Measurements from ENCODE around the gene CD24.

CD24 gene

GRCh38 chr6:106961801-106962200 lies 12.7 kb downstream of the CD24 start:
- DNase-seq (ENCODE audit: insufficient read length, low spot score) = no peak
- TF ChIP-seq POLR2A (IDR thresholded peaks at IDR 0.05; ENCODE audit: low read depth, low read length) = no peak
- no peak for FAIRE-seq

DNA sequence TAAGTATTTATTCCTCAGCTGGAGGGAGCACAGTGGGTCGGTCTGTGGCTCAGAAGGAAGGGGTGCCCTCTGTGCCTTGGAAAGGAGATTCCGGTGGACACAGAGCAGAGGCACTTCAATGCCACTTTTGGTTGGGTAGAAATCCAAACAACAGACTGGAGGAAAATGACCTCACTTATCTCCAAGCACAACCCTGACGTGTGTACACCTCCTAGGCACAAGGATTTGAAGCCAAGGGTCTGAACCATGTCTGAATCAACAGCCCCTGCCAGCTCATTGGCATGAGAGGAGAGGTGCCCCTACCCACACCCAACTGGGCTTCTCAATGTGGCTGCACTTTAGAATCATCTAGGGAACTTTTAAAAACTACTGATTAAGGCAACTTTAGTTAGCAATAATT lies 13.4 kb downstream of the CD24 start:
- no peak for DNase-seq (ENCODE audit: insufficient read length, low spot score)
- no peak for FAIRE-seq
- TF ChIP-seq POLR2A (IDR thresholded peaks at IDR 0.05; ENCODE audit: low read depth, low read length) = no peak

DNA sequence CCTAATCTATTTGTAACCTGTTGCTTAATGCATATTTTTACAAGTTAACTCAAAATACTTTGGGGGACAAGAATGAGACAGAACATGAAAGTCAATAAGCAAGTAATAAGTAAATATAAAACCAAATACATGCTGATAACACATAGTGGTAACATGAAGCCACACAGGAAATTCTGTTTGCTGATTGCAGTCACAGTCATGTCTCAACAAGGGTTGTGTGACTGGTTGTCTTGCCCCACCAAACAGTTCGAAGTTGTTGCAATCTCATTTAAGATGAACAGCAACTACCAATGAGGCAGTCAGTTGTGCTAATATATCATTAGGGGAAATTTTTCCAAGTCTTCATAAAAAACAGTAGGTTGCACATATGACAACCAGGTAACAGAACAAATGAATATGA lies 14.5 kb downstream of the CD24 start:
- DNase-seq (ENCODE audit: insufficient read length, low spot score) (no peak), FAIRE-seq (no peak)
- TF ChIP-seq POLR2A (IDR thresholded peaks at IDR 0.05; ENCODE audit: low read depth, low read length) = no peak

- FAIRE-seq = no peak
- no peak for TF ChIP-seq POLR2A (IDR thresholded peaks at IDR 0.05; ENCODE audit: low read depth, low read length)
Measured at GRCh38 chr6:106939848-106940247, 34.7 kb downstream of the CD24 start.

GRCh38 chr6:106939208-106939607 lies 35.3 kb downstream of the CD24 start:
- FAIRE-seq = no peak

More at GRCh38 chr6:106939848-106940247, 34.7 kb downstream of the CD24 start:
- DNase-seq (ENCODE audit: insufficient read length, low spot score) = no peak

GRCh38 chr6:106927531-106928398 lies 46.8 kb downstream of the CD24 start:
- no peak for TF ChIP-seq POLR2A (IDR thresholded peaks at IDR 0.05; ENCODE audit: low read depth, low read length)
- FAIRE-seq = no peak
- no peak for DNase-seq (ENCODE audit: insufficient read length, low spot score)

More at GRCh38 chr6:106939208-106939607, 35.3 kb downstream of the CD24 start:
- TF ChIP-seq POLR2A (IDR thresholded peaks at IDR 0.05; ENCODE audit: low read depth, low read length) = no peak
- DNase-seq (ENCODE audit: insufficient read length, low spot score) = no peak

DNA sequence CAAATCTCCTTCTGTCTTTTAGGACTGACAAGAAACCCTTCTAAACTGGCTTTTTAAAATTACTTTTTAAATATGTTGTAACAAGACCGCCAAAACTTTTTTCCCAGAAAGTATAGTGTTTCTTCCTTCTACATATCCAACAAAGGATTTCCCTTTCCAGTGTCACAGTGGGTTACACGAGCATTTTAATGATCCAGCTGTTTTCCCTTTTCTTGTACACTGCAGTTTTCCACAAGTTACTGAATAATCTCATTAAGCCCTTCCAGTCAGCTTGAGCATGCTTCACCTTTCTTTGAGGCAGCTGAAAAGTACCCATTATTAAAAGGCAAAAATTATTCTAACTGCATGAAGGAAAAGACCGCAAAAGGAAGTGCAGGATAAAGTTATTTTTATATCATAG lies 48.6 kb downstream of the CD24 start:
- TF ChIP-seq POLR2A (IDR thresholded peaks at IDR 0.05; ENCODE audit: low read depth, low read length) = no peak
- no peak for FAIRE-seq
- DNase-seq (ENCODE audit: insufficient read length, low spot score) = no peak

DNA sequence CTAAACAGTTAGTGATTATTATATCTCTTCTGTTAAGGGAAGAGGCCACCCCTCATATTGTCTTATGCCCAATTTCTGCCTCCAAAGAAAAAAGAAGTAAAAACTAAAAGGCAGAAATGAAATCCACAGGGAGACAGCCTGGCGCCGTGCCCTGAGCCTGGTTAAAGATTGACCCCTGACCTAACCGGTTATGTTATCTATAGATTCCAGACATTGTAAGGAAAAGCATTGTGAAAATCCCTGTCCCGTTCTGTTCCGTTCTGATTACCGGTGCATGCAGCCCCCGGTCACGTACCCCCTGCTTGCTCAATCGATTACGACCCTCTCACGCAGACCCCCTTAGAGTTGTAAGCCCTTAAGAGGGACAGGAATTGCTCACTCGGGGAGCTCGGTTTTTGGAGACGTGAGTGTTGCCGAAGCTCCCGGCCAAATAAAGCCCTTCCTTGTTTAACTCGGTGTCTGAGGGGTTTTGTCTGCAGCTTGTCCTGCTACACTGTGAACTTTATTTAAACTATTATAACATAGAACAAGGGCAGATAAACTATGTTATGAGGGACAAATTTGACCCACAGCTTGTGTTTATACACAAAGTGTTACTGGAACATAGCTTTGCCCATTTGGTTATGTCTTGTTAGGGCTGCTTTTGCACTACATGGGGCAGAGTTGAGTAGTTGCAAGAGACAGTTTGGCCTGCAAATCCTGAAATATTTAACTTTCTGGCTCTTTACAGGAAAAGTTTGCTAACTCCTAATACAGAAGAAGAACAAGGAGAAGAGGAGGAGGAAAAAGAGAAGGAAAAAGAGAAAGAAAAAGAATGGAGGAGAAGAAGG lies 49.6 kb downstream of the CD24 start:
- DNase-seq (ENCODE audit: insufficient read length, low spot score) (no peak), FAIRE-seq (no peak)
- TF ChIP-seq POLR2A (IDR thresholded peaks at IDR 0.05; ENCODE audit: low read depth, low read length) = no peak

GRCh38 chr6:106922626-106923025 lies 51.9 kb downstream of the CD24 start:
- DNase-seq (ENCODE audit: insufficient read length, low spot score) (no peak), FAIRE-seq (no peak)
- no peak for TF ChIP-seq POLR2A (IDR thresholded peaks at IDR 0.05; ENCODE audit: low read depth, low read length)
